A673 (cell line): Measurements from ENCODE around the gene GPR183. TPM values are rescaled to one million over a fixed set of nuclear protein-coding genes. Genes with fewer than 3 reads are reported as not detected.
A peak's percentile ranks its signal among the peaks of the same experiment; 100 is the strongest.

Experiments used
- BruUV-seq: library from RNA; stranded (reverse); fragments of 400-500 nt; replicated peaks from 2 replicates; lab custom pipeline; 2021; lab: Mats Ljungman, UMichigan
- CTCF ChIA-PET: fragments of 300-600 bp; sonication (Branson Sonifier 250); formaldehyde crosslinking; loops from one replicate; lab custom pipeline; 2022; ENCODE audit warnings: antibody characterized with exemption; lab: Charles Lee
- POLR2A ChIA-PET: fragments of 300-600 bp; sonication (Branson Sonifier 250); formaldehyde crosslinking; loops from one replicate; lab custom pipeline; 2022; ENCODE audit warnings: antibody characterized with exemption; ENCODE audit not compliant: low non-redundant PET; lab: Charles Lee
- DNase-seq: peaks from one replicate; pipeline ENCODE4 v3.0.0-alpha.2; 2015; ENCODE audit warnings: low spot score
- H3K27ac ChIP-seq: fragments of 200-600 bp; sonication (generic); 2 replicates; pipeline ENCODE4 v1.5.1; 2016; ENCODE audit warnings: mixed run types, low read depth, mild to moderate bottlenecking, mixed read lengths, antibody characterized with exemption, low read length; ENCODE audit not compliant: poor library complexity, severe bottlenecking
- H3K27me3 ChIP-seq: fragments of 200-600 bp; sonication (generic); replicated peaks from 2 replicates; pipeline ENCODE4 v1.6.1; 2017; ENCODE audit warnings: mixed run types, low read depth, mild to moderate bottlenecking, mixed read lengths, antibody characterized with exemption, low read length; ENCODE audit not compliant: insufficient read depth, poor library complexity
- H3K36me3 ChIP-seq: fragments of 200-600 bp; sonication (generic); 2 replicates; pipeline ENCODE4 v1.6.1; 2016; ENCODE audit warnings: mixed run types, mild to moderate bottlenecking, mixed read lengths, antibody characterized with exemption, low read length; ENCODE audit not compliant: insufficient read depth, poor library complexity, severe bottlenecking
- H3K4me1 ChIP-seq: fragments of 200-600 bp; sonication (generic); 2 replicates; pipeline ENCODE4 v1.6.1; 2017; ENCODE audit warnings: mixed run types, mild to moderate bottlenecking, mixed read lengths, antibody characterized with exemption, low read length; ENCODE audit not compliant: insufficient read depth, poor library complexity, severe bottlenecking
- H3K4me3 ChIP-seq: fragments of 200-600 bp; sonication (generic); 2 replicates; pipeline ENCODE4 v1.5.1; 2016; ENCODE audit warnings: low read depth, mixed run types, mild to moderate bottlenecking, mixed read lengths, low read length; ENCODE audit not compliant: poor library complexity, severe bottlenecking
- H3K9me3 ChIP-seq: fragments of 200-600 bp; sonication (generic); 2 replicates; pipeline ENCODE4 v1.6.1; 2016; ENCODE audit warnings: mixed run types, low read depth, mild to moderate bottlenecking, mixed read lengths, antibody characterized with exemption, low read length; ENCODE audit not compliant: poor library complexity, severe bottlenecking
- CTCF ChIP-seq: fragments of 300-800, 200-600 bp; sonication (generic); conservative IDR thresholded peaks from 2 replicates; pipeline ENCODE4 v1.5.1; 2017; ENCODE audit warnings: low read depth, mild to moderate bottlenecking, antibody characterized with exemption, low read length, moderate library complexity, mixed read lengths
- EZH2 ChIP-seq: fragments of 200-600 bp; sonication (generic); IDR thresholded peaks from 2 replicates; pipeline ENCODE4 v1.6.1; 2017; ENCODE audit warnings: borderline replicate concordance, low read depth, mild to moderate bottlenecking, mixed read lengths, antibody characterized with exemption, low read length; ENCODE audit not compliant: poor library complexity, severe bottlenecking
- intact Hi-C: fragments of 100-400 bp; cut with micrococcal nuclease; formaldehyde crosslinking; loops from one replicate; pipeline ENCODE4 v1.10.0; 2022; ENCODE audit not compliant: unreplicated experiment
- total RNA-seq: library from RNA; stranded (reverse); gene quantifications from 2 replicates; pipeline ENCODE4 v1.2.3, GENCODE V29; 2021

Gene GPR183
- total RNA-seq, 1 experiment from 2014 or later, result not detected

- no peaks in the 10 kb centered on the region for H3K36me3 ChIP-seq
- no peak for TF ChIP-seq EZH2
- peak; percentile 64 for TF ChIP-seq CTCF
- H3K9me3 ChIP-seq, result no peaks in the 10 kb centered on the region
- ChIA-PET CTCF (interaction anchor here (0.6 to 1.2 kb wide), 5 partner anchors 9 to 237 kb away, joined by 3 to 13 read pairs (median 6); no protein-coding TSS in a partner anchor), POLR2A (no interaction called here)
- intact Hi-C loops, result loop anchor here (10.0 kb wide), 1 partner anchor 421 kb away; no protein-coding TSS in a partner anchor
- no peaks in the 10 kb centered on the region for H3K4me1 ChIP-seq
- no peaks in the 10 kb centered on the region for H3K27me3 ChIP-seq
- H3K4me3 ChIP-seq, result no peak overlapping the region
- BruUV-seq, result no TSS peak
- peak; percentile 48 for DNase-seq
- no peak overlapping the region for H3K27ac ChIP-seq
Measured at GRCh38 chr13:99265821-99266426, 41.3 kb downstream of the GPR183 start.

- no peak for DNase-seq
- Histone ChIP-seq H3K27ac (no peak overlapping the region), H3K4me3 (no peak overlapping the region), H3K9me3 (no peaks in the 10 kb centered on the region), H3K27me3 (no peaks in the 10 kb centered on the region), H3K4me1 (no peaks in the 10 kb centered on the region), H3K36me3 (no peaks in the 10 kb centered on the region)
- ChIA-PET POLR2A (no interaction called here), CTCF (interaction anchor here (0.6 to 1.2 kb wide), 4 partner anchors 10 to 236 kb away, joined by 4 to 13 read pairs (median 6); no protein-coding TSS in a partner anchor)
- TF ChIP-seq CTCF (no peak), EZH2 (no peak)
- intact Hi-C loops, result loop anchor here (10.0 kb wide), 1 partner anchor 420 kb away; no protein-coding TSS in a partner anchor
- no TSS peak for BruUV-seq
Measured at GRCh38 chr13:99265162-99265800, 41.9 kb downstream of the GPR183 start.

GRCh38 chr13:99264051-99264450 lies 43.1 kb downstream of the GPR183 start:
- H3K27ac ChIP-seq, result no peak overlapping the region
- H3K4me1 ChIP-seq, result no peaks in the 10 kb centered on the region
- H3K4me3 ChIP-seq, result no peak overlapping the region
- H3K9me3 ChIP-seq, result no peaks in the 10 kb centered on the region
- ChIA-PET CTCF (no interaction called here), POLR2A (no interaction called here)
- intact Hi-C loops, result loop anchor here (1.0 to 10.0 kb wide), 2 partner anchors 88 to 419 kb away; no protein-coding TSS in a partner anchor
- H3K27me3 ChIP-seq, result no peaks in the 10 kb centered on the region
- BruUV-seq, result no TSS peak
- TF ChIP-seq CTCF (no peak), EZH2 (no peak)
- DNase-seq, result no peak
- H3K36me3 ChIP-seq, result no peaks in the 10 kb centered on the region
